Measurements from ENCODE around the gene RARRES2. TPM values are rescaled to one million over a fixed set of nuclear protein-coding genes. Genes with fewer than 3 reads are reported as not detected.

The RARRES2 gene
- total RNA-seq, 1 donor from 2014 or later, result not detected

- DNase-seq (ENCODE audit: low read depth, low spot score), result no peak
These were observed 3.8 kb downstream of the RARRES2 start for GRCh38 chr7:150337659-150338081.

- no peak for DNase-seq (ENCODE audit: low read depth, low spot score)
These were observed 4.2 kb downstream of the RARRES2 start for GRCh38 chr7:150337179-150337578.

GRCh38 chr7:150336746-150337145 is 4.7 kb downstream of the RARRES2 start:
- DNase-seq (ENCODE audit: low read depth, low spot score), result no peak

- DNase-seq (ENCODE audit: low read depth, low spot score), result no peak
These were observed 5.7 kb downstream of the RARRES2 start for GRCh38 chr7:150335774-150336112.

GRCh38 chr7:150335108-150335773 is 6.2 kb downstream of the RARRES2 start:
- DNase-seq (ENCODE audit: low read depth, low spot score), result no peak

- no peak for DNase-seq (ENCODE audit: low read depth, low spot score)
These were observed 7.3 kb downstream of the RARRES2 start for GRCh38 chr7:150334108-150334507.

GRCh38 chr7:150333659-150334058 is 7.8 kb downstream of the RARRES2 start:
- no peak for DNase-seq (ENCODE audit: low read depth, low spot score)

- no peak for DNase-seq (ENCODE audit: low read depth, low spot score)
These were observed 8.4 kb downstream of the RARRES2 start for GRCh38 chr7:150332852-150333635.

- no peak for DNase-seq (ENCODE audit: low read depth, low spot score)
These were observed 11.1 kb downstream of the RARRES2 start for GRCh38 chr7:150330211-150330885.

- no peak for DNase-seq (ENCODE audit: low read depth, low spot score)
These were observed 11.9 kb downstream of the RARRES2 start for GRCh38 chr7:150329331-150330120.

GRCh38 chr7:150327308-150327707 is 14.1 kb downstream of the RARRES2 start:
- DNase-seq (ENCODE audit: low read depth, low spot score), result no peak

GRCh38 chr7:150326657-150327268 is 14.7 kb downstream of the RARRES2 start:
- no peak for DNase-seq (ENCODE audit: low read depth, low spot score)

- no peak for DNase-seq (ENCODE audit: low read depth, low spot score)
These were observed 15.5 kb downstream of the RARRES2 start for GRCh38 chr7:150325901-150326300.

GRCh38 chr7:150325110-150325611 is 16.3 kb downstream of the RARRES2 start:
- no peak for DNase-seq (ENCODE audit: low read depth, low spot score)

- DNase-seq (ENCODE audit: low read depth, low spot score), result no peak
These were observed 17.0 kb downstream of the RARRES2 start for GRCh38 chr7:150324373-150324961.

GRCh38 chr7:150323682-150324372 is 17.6 kb downstream of the RARRES2 start:
- no peak for DNase-seq (ENCODE audit: low read depth, low spot score)

GRCh38 chr7:150322833-150323681 is 18.4 kb downstream of the RARRES2 start, which contains the start of the genes ACTR3C and LRRC61:
TSS of gene ACTR3C (minus strand) at chr7:150323545. CDS start at chr7:150295296, 28,249 bp downstream.
TSS of gene LRRC61 (plus strand) at chr7:150323355. CDS start at chr7:150336862, 13,507 bp downstream.
- no peak for DNase-seq (ENCODE audit: low read depth, low spot score)

GRCh38 chr7:150322114-150322832 is 19.2 kb downstream of the RARRES2 start:
- no peak for DNase-seq (ENCODE audit: low read depth, low spot score)

Measured in pulmonary artery endothelial cell (primary cell).